ENCODE measurements around the gene CTDSPL. TPM values are rescaled to one million over a fixed set of nuclear protein-coding genes. Genes with fewer than 3 reads are reported as not detected.
A peak's percentile ranks its signal among the peaks of the same experiment; 100 is the strongest.

Gene CTDSPL
- total and polyA plus RNA-seq, 2 of the 13 experiments (the other 11 are each of a cell fraction or from before 2014, with no cell fraction given), result 26.1 to 142 TPM

- TF ChIP-seq MEIS2 (CRISPR knock-in tag; IDR thresholded peaks at IDR 0.05) (0 out of 2 replicates have a peak, but pooled peaks have one; percentile 70), NR2F6 (IDR thresholded peaks at IDR 0.05) (peak; percentile 43; the same call in 1 of the 2 replicates), NR2F6 (CRISPR knock-in tag; IDR thresholded peaks at IDR 0.05) (peak; percentile 59), TGIF2 (CRISPR knock-in tag; IDR thresholded peaks at IDR 0.05) (0 out of 2 replicates have a peak, but pooled peaks have one; percentile 70), ZNF709 (CRISPR knock-in tag; IDR thresholded peaks at IDR 0.05) (0 out of 2 replicates have a peak, but pooled peaks have one; percentile 62), ZNF431 (CRISPR knock-in tag; IDR thresholded peaks at IDR 0.05; ENCODE audit: borderline replicate concordance, low read depth) (peak; percentile 42), ZNF253 (CRISPR knock-in tag; IDR thresholded peaks at IDR 0.05; ENCODE audit: borderline replicate concordance) (0 out of 2 replicates have a peak, but pooled peaks have one; percentile 17), ZNF678 (CRISPR knock-in tag; IDR thresholded peaks at IDR 0.05) (no peak), THAP11 (CRISPR knock-in tag; IDR thresholded peaks at IDR 0.05) (peak; percentile 58), ZNF574 (CRISPR knock-in tag; IDR thresholded peaks at IDR 0.05) (peak; percentile 19; the same call in 1 of the 2 replicates), ZNF12 (CRISPR knock-in tag; IDR thresholded peaks at IDR 0.05) (no peak), ZBTB20 (CRISPR knock-in tag; IDR thresholded peaks at IDR 0.05; ENCODE audit: borderline replicate concordance, low read depth) (no peak; the same call in 1 of the 2 replicates), ZNF841 (CRISPR knock-in tag; IDR thresholded peaks at IDR 0.05; ENCODE audit: borderline replicate concordance) (no peak), FUBP1 (CRISPR knock-in tag; IDR thresholded peaks at IDR 0.05; ENCODE audit: borderline replicate concordance) (no peak), ZFYVE20 (CRISPR knock-in tag; IDR thresholded peaks at IDR 0.05; ENCODE audit: borderline replicate concordance, low read depth) (no peak), NR2F2 (IDR thresholded peaks at IDR 0.05; ENCODE audit: borderline replicate concordance, low read depth) (no peak), RFX1 (IDR thresholded peaks at IDR 0.05) (no peak), KMT2B (CRISPR knock-in tag; IDR thresholded peaks at IDR 0.05) (no peak), KAT7 (CRISPR knock-in tag; IDR thresholded peaks at IDR 0.05; ENCODE audit: borderline replicate concordance) (no peak), TCF7L2 (IDR thresholded peaks at IDR 0.05; ENCODE audit: low read depth, low read length) (no peak), ZMYM2 (CRISPR knock-in tag; IDR thresholded peaks at IDR 0.05) (no peak), SOX5 (CRISPR knock-in tag; IDR thresholded peaks at IDR 0.05; ENCODE audit: borderline replicate concordance) (peak; percentile 39; the same call in 1 of the 2 replicates), ZNF143 (CRISPR knock-in tag; IDR thresholded peaks at IDR 0.05) (peak; percentile 47), ZBTB14 (CRISPR knock-in tag; IDR thresholded peaks at IDR 0.05) (no peak)
These were observed 142.9 kb downstream of the CTDSPL start (continued) for GRCh38 chr3:38004415-38005075.

Data from HepG2 (cell line).